Sigmoid colon (tissue), 7 donors: ENCODE data around the gene RNF169. TPM values are rescaled to one million over a fixed set of nuclear protein-coding genes. Genes with fewer than 3 reads are reported as not detected.

Experiments used
- DNase-seq: peaks from one replicate; pipeline ENCODE4 v3.0.0-alpha.2; 2019
- H3K27ac ChIP-seq, 4 donors: fragments of 200-600 bp; sonication (generic); one replicate each; pipeline ENCODE4 v1.5.1; 2016 to 2019; ENCODE audit warnings: mild to moderate bottlenecking in 1 of 4
- H3K27me3 ChIP-seq, 3 donors: fragments of 200-600 bp; sonication (generic); one replicate each; pipeline ENCODE4 v1.5.1; 2019; ENCODE audit warnings: mild to moderate bottlenecking in 1 of 3
- H3K36me3 ChIP-seq, 4 donors: fragments of 200-600 bp; sonication (generic); one replicate each; pipeline ENCODE4 v1.5.1; 2016 to 2019
- H3K4me1 ChIP-seq, 4 donors: fragments of 200-600 bp; sonication (generic); one replicate each; pipeline ENCODE4 v1.5.1; 2017 to 2019
- H3K4me3 ChIP-seq, 4 donors: fragments of 200-600 bp; sonication (generic); one replicate each; pipeline ENCODE4 v1.5.1; 2017 to 2019; ENCODE audit warnings: mild to moderate bottlenecking in 2 of 4, moderate library complexity in 1 of 4
- H3K9me3 ChIP-seq, 4 donors: fragments of 200-600 bp in 3 of 4; sonication (generic) in 3 of 4; one replicate each; pipeline versions ENCODE4 v1.5.1 to v1.6.1; 2013 to 2019
- CTCF ChIP-seq, 4 experiments: fragments of 450-650 bp in 3 of 4; fragments of 200-600 bp in 1 of 4; IDR thresholded peaks; one replicate each; pipeline ENCODE4 v1.5.1; 2016 to 2019; ENCODE audit warnings: antibody characterized with exemption in 4 of 4, mild to moderate bottlenecking in 3 of 4, moderate library complexity in 2 of 4
- EP300 ChIP-seq, 4 donors: sonication (generic); formaldehyde crosslinking; IDR thresholded peaks; one replicate each; pipeline ENCODE4 v1.6.1; 2017; ENCODE audit warnings: antibody characterized with exemption in 4 of 4
- POLR2A ChIP-seq, 2 donors: fragments of 450-650 bp; IDR thresholded peaks; one replicate each; pipeline ENCODE4 v1.6.1; 2016; ENCODE audit warnings: antibody characterized with exemption in 2 of 2, mild to moderate bottlenecking in 2 of 2, moderate library complexity in 2 of 2
- POLR2AphosphoS5 ChIP-seq, 4 donors: sonication (generic); formaldehyde crosslinking; IDR thresholded peaks; one replicate each; pipeline ENCODE4 v1.6.1; 2017; ENCODE audit warnings: antibody characterized with exemption in 4 of 4
- WGBS, 2 donors: extraction: QIAGEN DNeasy Blood & Tissue Kit; methylation state at CpG; one replicate each; pipeline ENCODE4 v1.1.7; 2013; 5-methylcytosine and 5-hydroxymethylcytosine counted together
- intact Hi-C: fragments of 100-400 bp; cut with DNase I; formaldehyde crosslinking; loops from one replicate; pipeline ENCODE4 v1.15.1; 2023
- polyA plus RNA-seq, 3 donors: library from polyadenylated mRNA; stranded (reverse); fragments of 200-250 nt; gene quantifications; one replicate each; pipeline ENCODE4 v1.2.3, GENCODE V29; 2013
- total RNA-seq, 4 donors: library from RNA; depleted of rRNA; stranded (reverse); fragments of >200 nt; gene quantifications; one replicate each; pipeline ENCODE4 v1.1.0, GENCODE V29; 2016
- donor health status: healthy with polysubstance abuse.
- donor health status: Bipolar disorder and iron deficiency.
- donor health status: healthy.

The RNF169 gene
- total RNA-seq (10 to 100 TPM; 20.3 to 27.7 (median 22.5) TPM), polyA plus RNA-seq (1 to 10 TPM; 1.6 to 5.1 (median 1.8) TPM)

- no peaks in the 10 kb centered on the region for H3K9me3 ChIP-seq
- peak within 1 kb of the TSS; percentile 77 to 97 (median 94) for H3K4me3 ChIP-seq
- TF ChIP-seq EP300 (IDR thresholded peaks at IDR 0.05): no peak
- no peak for TF ChIP-seq CTCF (IDR thresholded peaks at IDR 0.05)
- peak; percentile 42 to 53 for TF ChIP-seq POLR2A (IDR thresholded peaks at IDR 0.05)
- peak; percentile 55 to 84 (median 70) for TF ChIP-seq POLR2AphosphoS5 (IDR thresholded peaks at IDR 0.05)
- intact Hi-C loops: loop anchor here (5.0 kb wide), 1 partner anchor 351 kb away; the partner anchor contains the start of gene PGM2L1
- H3K36me3 ChIP-seq: no peaks in the 10 kb centered on the region
- peak within 1 kb of the TSS; percentile 94 to 98 (median 96) for H3K27ac ChIP-seq
- peaks cover 0 to 36% (median 31%) of the 10 kb centered on the region in 4 donors for H3K4me1 ChIP-seq
- no peaks in the 10 kb centered on the region for H3K27me3 ChIP-seq
- peak; percentile 98 for DNase-seq
- 1% methylated on average over 47 of the region's 47 CpGs for WGBS, 2 donors
Measured at GRCh38 chr11:74748211-74749126, at the start of gene RNF169. RNF169 (plus strand) TSS chr11:74748849; CDS start chr11:74748881, 32 bp downstream.

- 78 to 88% methylated on average over 9 of the region's 9 CpGs for WGBS, 2 donors
- Histone ChIP-seq H3K9me3 (no peaks in the 10 kb centered on the region), H3K27me3 (no peaks in the 10 kb centered on the region), H3K4me3 (no peak overlapping the region), H3K4me1 (peaks cover 0 to 39% (median 27%) of the 10 kb centered on the region in 4 donors), H3K27ac (peak overlapping the region in 3 of 4 donors; percentile 24 to 91 (median 86)), H3K36me3 (peaks cover 0 to 52% (median 6%) of the 10 kb centered on the region in 4 donors)
- no peak for DNase-seq
- intact Hi-C loops: no loop called here
- TF ChIP-seq EP300 (IDR thresholded peaks at IDR 0.05) (no peak), POLR2AphosphoS5 (IDR thresholded peaks at IDR 0.05) (no peak)
Measured at GRCh38 chr11:74699615-74700396, 48.8 kb upstream of the RNF169 start.

GRCh38 chr11:74701351-74701750 lies 47.3 kb upstream of the RNF169 start:
- TF ChIP-seq POLR2AphosphoS5 (IDR thresholded peaks at IDR 0.05) (no peak), EP300 (IDR thresholded peaks at IDR 0.05) (no peak), CTCF (IDR thresholded peaks at IDR 0.05) (no peak), POLR2A (IDR thresholded peaks at IDR 0.05) (no peak)
- no peaks in the 10 kb centered on the region for H3K9me3 ChIP-seq
- no peaks in the 10 kb centered on the region for H3K27me3 ChIP-seq
- peak overlapping the region in 2 of 4 donors; percentile 86 to 91 for H3K27ac ChIP-seq
- H3K4me1 ChIP-seq: peaks cover 0 to 24% (median 15%) of the 10 kb centered on the region in 4 donors
- WGBS, 2 donors: 49 to 71% methylated on average over 8 of the region's 8 CpGs
- no peak for DNase-seq
- H3K4me3 ChIP-seq: no peak overlapping the region
- intact Hi-C loops: no loop called here
- H3K36me3 ChIP-seq: peaks cover 0 to 67% (median 8%) of the 10 kb centered on the region in 4 donors

- Histone ChIP-seq H3K36me3 (peaks cover 0 to 77% (median 10%) of the 10 kb centered on the region in 4 donors), H3K9me3 (no peaks in the 10 kb centered on the region), H3K4me3 (no peak overlapping the region), H3K4me1 (peaks cover 0 to 12% (median 4%) of the 10 kb centered on the region in 4 donors), H3K27me3 (no peaks in the 10 kb centered on the region), H3K27ac (peak overlapping the region in 3 of 4 donors; percentile 47 to 91 (median 86))
- peak; percentile 86 for DNase-seq
- peak in 1 of 4 donors; percentile 8 for TF ChIP-seq POLR2AphosphoS5 (IDR thresholded peaks at IDR 0.05)
- TF ChIP-seq CTCF (IDR thresholded peaks at IDR 0.05): peak; percentile 81 to 92 (median 89)
- no peak for TF ChIP-seq POLR2A (IDR thresholded peaks at IDR 0.05)
- TF ChIP-seq EP300 (IDR thresholded peaks at IDR 0.05): no peak
- intact Hi-C loops: loop anchor here (1.0 kb wide), 1 partner anchor 24 kb away; no protein-coding TSS in a partner anchor
- WGBS, 2 donors: 43 to 52% methylated on average over 15 of the region's 15 CpGs
Measured at GRCh38 chr11:74702383-74703007, 46.2 kb upstream of the RNF169 start.
